HepG2 (cell line): ENCODE results near the gene ATF6. TPM values are rescaled to one million over a fixed set of nuclear protein-coding genes. Genes with fewer than 3 reads are reported as not detected.

ENCODE experiments used
- ATAC-seq: fragments of 200-7000 bp; cut with Tn5 transposase; 3 replicates; pipeline ENCODE4 v1.9.1; 2020; ENCODE audit warnings: mild to moderate bottlenecking, moderate library complexity
- BruUV-seq: library from RNA; stranded (reverse); fragments of 400-500 nt; replicated peaks from 2 replicates; lab custom pipeline; 2021; lab: Mats Ljungman, UMichigan
- CTCF ChIA-PET: fragments of 300-600 bp; formaldehyde crosslinking; extraction: SDS; loops from one replicate; lab custom pipeline; 2021; ENCODE audit warnings: low total read pairs, inconsistent platforms, low intra/inter-chr PET ratio; lab: Yijun Ruan, JAX
- POLR2A ChIA-PET: fragments of 350-600 bp; sonication (Branson Sonifier 250); formaldehyde crosslinking; loops from one replicate; lab custom pipeline; 2020; ENCODE audit warnings: antibody characterized with exemption, inconsistent platforms; lab: Yijun Ruan, JAX
- DNase-seq: peaks from one replicate; pipeline ENCODE4 v3.0.0-alpha.2; 2015; ENCODE audit warnings: low spot score
- FAIRE-seq: peaks from 3 replicates; lab custom pipeline; 2011; peaks lifted over from hg19 to GRCh38; lab: Jason Lieb, UNC
- H2AFZ ChIP-seq: one replicate; pipeline ENCODE4 v1.6.1; 2011; ENCODE audit warnings: low read length, inconsistent platforms
- H3K27ac ChIP-seq: fragments of 300-600 bp; 3 replicates; pipeline ENCODE4 v1.8.0; 2011; ENCODE audit warnings: mixed run types, mild to moderate bottlenecking, mixed read lengths, low read length, inconsistent platforms; ENCODE audit not compliant: insufficient read depth; ENCODE audit errors: extremely low read length
- H3K27me3 ChIP-seq, 2 experiments: fragments of 200-600 bp in 1 of 2; 2 replicates in 1 of 2; 3 replicates in 1 of 2; pipeline versions ENCODE4 v1.6.0 to v1.8.0; 2011; ENCODE audit warnings: low read length in 2 of 2, mild to moderate bottlenecking in 2 of 2, moderate library complexity in 2 of 2, inconsistent platforms in 1 of 2; ENCODE audit not compliant: insufficient read depth in 2 of 2, control insufficient read depth in 1 of 2
- H3K36me3 ChIP-seq, 2 experiments: fragments of 200-600 bp in 1 of 2; replicated peaks in 1 of 2; 2 replicates in 1 of 2; 3 replicates in 1 of 2; pipeline versions ENCODE4 v1.5.1 to v1.8.0; 2011; ENCODE audit warnings: low read length in 2 of 2, inconsistent platforms in 1 of 2; ENCODE audit not compliant: insufficient read depth in 2 of 2, control insufficient read depth in 1 of 2
- H3K4me1 ChIP-seq: 2 replicates; pipeline ENCODE4 v1.5.1; 2012; ENCODE audit warnings: low read length, inconsistent platforms; ENCODE audit not compliant: insufficient read depth
- H3K4me2 ChIP-seq: 2 replicates; pipeline ENCODE4 v1.6.0; 2011; ENCODE audit warnings: low read depth, low read length, inconsistent platforms
- H3K4me3 ChIP-seq, 3 experiments: fragments of 200-600 bp in 1 of 3; sonication (generic), shearing (Covaris generic) in 1 of 3; replicated peaks in 1 of 3; 2 replicates each; pipeline ENCODE4 v1.5.1; 2011 to 2016; ENCODE audit warnings: low read length in 3 of 3, inconsistent platforms in 2 of 3, low read depth in 2 of 3, mild to moderate bottlenecking in 2 of 3, control low read depth in 1 of 3, mixed read lengths in 1 of 3; ENCODE audit not compliant: insufficient read depth in 1 of 3
- H3K79me2 ChIP-seq: one replicate; pipeline ENCODE4 v1.6.1; 2011; ENCODE audit warnings: low read length, inconsistent platforms; ENCODE audit not compliant: insufficient read depth
- H3K9ac ChIP-seq: 2 replicates; pipeline ENCODE4 v1.6.0; 2011; ENCODE audit warnings: mild to moderate bottlenecking, low read depth, low read length, inconsistent platforms; ENCODE audit not compliant: insufficient read depth
- H3K9me3 ChIP-seq: 2 replicates; pipeline ENCODE4 v1.5.1; 2012; ENCODE audit warnings: mild to moderate bottlenecking, low read length
- H4K20me1 ChIP-seq: 2 replicates; pipeline ENCODE4 v1.6.0; 2011; ENCODE audit warnings: inconsistent platforms, mild to moderate bottlenecking, low read length, moderate library complexity; ENCODE audit not compliant: insufficient read depth
- EZH2 ChIP-seq: conservative IDR thresholded peaks from 2 replicates; pipeline ENCODE4 v1.6.1; 2012; ENCODE audit warnings: mild to moderate bottlenecking, low read depth, low read length, moderate library complexity
- KDM5B ChIP-seq: sonication (generic); formaldehyde crosslinking; IDR thresholded peaks from 2 replicates; pipeline ENCODE4 v1.4.0; 2020; ENCODE audit warnings: missing genetic modification reagents, mild to moderate bottlenecking, borderline replicate concordance
- RNF2 ChIP-seq: fragments of 450-650 bp; conservative IDR thresholded peaks from 2 replicates; pipeline ENCODE4 v1.6.1; 2016; ENCODE audit warnings: low read depth
- SALL1 ChIP-seq: sonication (generic); formaldehyde crosslinking; IDR thresholded peaks from 2 replicates; pipeline ENCODE4 v1.8.0; 2022; ENCODE audit warnings: mild to moderate bottlenecking, missing genetic modification reagents
- SRY ChIP-seq: sonication (generic); formaldehyde crosslinking; IDR thresholded peaks from 2 replicates; pipeline ENCODE4 v1.8.0; 2022; ENCODE audit warnings: mild to moderate bottlenecking, missing genetic modification reagents
- TBL1XR1 ChIP-seq: fragments of 150-350 bp; IDR thresholded peaks from 2 replicates; pipeline ENCODE4 v1.6.1; 2014; ENCODE audit warnings: borderline replicate concordance, low read length; ENCODE audit not compliant: partially characterized antibody
- TCF7L2 ChIP-seq: IDR thresholded peaks from 2 replicates; pipeline ENCODE4 v1.6.1; 2011; ENCODE audit warnings: mild to moderate bottlenecking, low read depth, low read length, moderate library complexity
- ZNF572 ChIP-seq: sonication (generic); formaldehyde crosslinking; IDR thresholded peaks from 2 replicates; pipeline ENCODE4 v1.5.1; 2020; ENCODE audit warnings: mild to moderate bottlenecking, missing genetic modification reagents
- WGBS: methylation state at CpG from one replicate; pipeline ENCODE4 v1.1.6; 2017; ENCODE audit warnings: low lambda C conversion rate; 5-methylcytosine and 5-hydroxymethylcytosine counted together
- in situ Hi-C: cut with HindIII; loops from 2 replicates; pipeline ENCODE4 v1.10.0; 2017; ENCODE audit warnings: low pct_unique_long_range_greater_than_20kb; ENCODE audit not compliant: extremely low pct_ligation_motif_present
- intact Hi-C: fragments of 100-400 bp; cut with micrococcal nuclease; formaldehyde crosslinking; loops from one replicate; pipeline ENCODE4 v1.10.0; 2022; ENCODE audit not compliant: unreplicated experiment
- polyA plus RNA-seq, 8 experiments: library from polyadenylated mRNA; depleted of rRNA in 3 of 8; stranded (reverse) in 7 of 8; unstranded in 1 of 8; fragments of >200 nt; fragmentation: Illumina TruSeq in 4 of 8; extraction: Trizol in 4 of 8; gene quantifications; 2 replicates each; pipeline versions ENCODE4 v1.2.1 to v1.2.3, GENCODE V29; 2011 to 2016; ENCODE audit warnings: low read depth in 4 of 8, missing spikeins in 1 of 8, mixed read lengths in 1 of 8; ENCODE audit not compliant: insufficient read depth in 1 of 8
- total RNA-seq, 5 experiments: library from RNA; depleted of rRNA; stranded (reverse); fragments of >200 nt; fragmentation: Illumina TruSeq; extraction: Trizol; gene quantifications; 2 replicates each; pipeline ENCODE4 v1.2.3, GENCODE V29; 2016; ENCODE audit warnings: low read depth in 1 of 5
- TF ChIP-seq, protein P1 (sequence below): sonication (generic); formaldehyde crosslinking; IDR thresholded peaks from 2 replicates; pipeline ENCODE4 v1.5.1; 2020; ENCODE audit warnings: mild to moderate bottlenecking, missing genetic modification reagents
- TF ChIP-seq, protein P2 (sequence below): sonication (generic); formaldehyde crosslinking; IDR thresholded peaks from 2 replicates; pipeline ENCODE4 v1.4.0; 2020; ENCODE audit warnings: missing genetic modification reagents, borderline replicate concordance
- TF ChIP-seq, protein P3 (sequence below): sonication (generic); formaldehyde crosslinking; IDR thresholded peaks from 2 replicates; pipeline ENCODE4 v1.4.0; 2020; ENCODE audit warnings: missing genetic modification reagents
- TF ChIP-seq, protein P4 (sequence below): sonication (generic); formaldehyde crosslinking; IDR thresholded peaks from 2 replicates; pipeline ENCODE4 v1.4.0; 2020; ENCODE audit warnings: missing genetic modification reagents, mild to moderate bottlenecking, borderline replicate concordance
- TF ChIP-seq, protein P5 (sequence below): sonication (generic); formaldehyde crosslinking; IDR thresholded peaks from 2 replicates; pipeline ENCODE4 v1.8.0; 2022; ENCODE audit warnings: low read depth, missing genetic modification reagents

Gene ATF6
- total and polyA plus RNA-seq, 2 of the 13 experiments (the other 11 are each of a cell fraction or from before 2014, with no cell fraction given): 13.2 to 14.5 TPM

DNA sequence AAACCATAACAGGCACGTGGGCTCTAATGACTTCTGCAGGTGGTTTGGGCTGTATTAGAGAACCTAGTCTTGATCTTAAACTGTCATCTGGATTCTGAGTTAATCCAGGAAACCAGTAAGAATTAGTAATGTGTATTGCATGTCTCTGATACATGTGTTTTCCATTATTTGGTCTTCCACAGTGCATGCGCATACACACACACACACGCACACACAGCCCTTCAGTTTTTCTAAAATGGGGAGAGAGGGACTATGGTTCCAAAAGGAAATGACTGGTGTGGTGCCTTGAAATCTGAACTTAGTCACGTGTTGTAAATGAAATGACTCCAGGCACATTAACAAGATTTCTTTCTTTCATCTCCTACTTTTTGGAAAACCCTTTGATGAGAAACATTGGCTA is 190.0 kb downstream of the ATF6 start (continued):
- TF ChIP-seq, protein P1, sequence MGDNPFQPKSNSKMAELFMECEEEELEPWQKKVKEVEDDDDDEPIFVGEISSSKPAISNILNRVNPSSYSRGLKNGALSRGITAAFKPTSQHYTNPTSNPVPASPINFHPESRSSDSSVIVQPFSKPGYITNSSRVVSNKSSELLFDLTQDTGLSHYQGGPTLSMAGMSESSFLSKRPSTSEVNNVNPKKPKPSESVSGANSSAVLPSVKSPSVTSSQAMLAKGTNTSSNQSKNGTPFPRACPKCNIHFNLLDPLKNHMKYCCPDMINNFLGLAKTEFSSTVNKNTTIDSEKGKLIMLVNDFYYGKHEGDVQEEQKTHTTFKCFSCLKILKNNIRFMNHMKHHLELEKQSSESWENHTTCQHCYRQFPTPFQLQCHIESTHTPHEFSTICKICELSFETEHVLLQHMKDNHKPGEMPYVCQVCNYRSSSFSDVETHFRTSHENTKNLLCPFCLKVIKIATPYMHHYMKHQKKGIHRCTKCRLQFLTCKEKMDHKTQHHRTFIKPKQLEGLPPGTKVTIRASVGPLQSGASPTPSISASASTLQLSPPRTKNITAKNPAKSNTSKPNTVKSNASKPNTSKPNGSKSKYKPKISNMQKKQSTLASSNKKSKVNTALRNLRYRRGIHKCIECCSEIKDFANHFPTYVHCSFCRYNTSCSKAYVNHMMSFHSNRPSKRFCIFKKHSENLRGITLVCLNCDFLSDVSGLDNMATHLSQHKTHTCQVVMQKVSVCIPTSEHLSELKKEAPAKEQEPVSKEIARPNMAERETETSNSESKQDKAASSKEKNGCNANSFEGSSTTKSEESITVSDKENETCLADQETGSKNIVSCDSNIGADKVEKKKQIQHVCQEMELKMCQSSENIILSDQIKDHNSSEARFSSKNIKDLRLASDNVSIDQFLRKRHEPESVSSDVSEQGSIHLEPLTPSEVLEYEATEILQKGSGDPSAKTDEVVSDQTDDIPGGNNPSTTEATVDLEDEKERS (CRISPR knock-in tag): no peak
- no peak for TF ChIP-seq SALL1 (CRISPR knock-in tag)

DNA sequence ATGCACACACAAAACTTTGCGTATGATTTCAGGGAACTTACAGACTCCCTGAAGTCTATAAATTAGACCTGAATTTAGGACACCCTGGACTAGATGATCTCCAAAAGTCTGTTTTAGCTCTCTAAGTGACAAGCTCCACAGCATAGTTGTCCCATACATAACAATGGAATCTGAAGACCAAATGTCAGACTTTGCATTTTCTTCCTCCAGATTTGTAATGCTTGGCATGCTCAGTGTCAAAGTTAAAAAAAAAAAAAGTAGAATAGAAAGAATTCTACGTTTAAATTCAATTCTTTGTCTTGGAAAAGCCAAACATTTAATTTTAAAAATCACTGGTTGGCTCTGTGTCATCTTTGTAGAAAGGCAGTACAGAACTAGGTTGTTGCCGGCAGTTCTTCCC is 190.8 kb downstream of the ATF6 start:
- DNase-seq (no peak), FAIRE-seq (no peak), ATAC-seq (no peak)
- H3K27me3 ChIP-seq: no peaks in the 10 kb centered on the region
- no peak overlapping the region for H3K4me2 ChIP-seq
- no peaks in the 10 kb centered on the region for H4K20me1 ChIP-seq
- H3K4me1 ChIP-seq: no peaks in the 10 kb centered on the region
- H3K27ac ChIP-seq: no peak overlapping the region
- BruUV-seq: no TSS peak
- H3K79me2 ChIP-seq: no peaks in the 10 kb centered on the region
- intact Hi-C loops (no loop called here), in situ Hi-C loops (no loop called here)
- WGBS: 85% methylated on average over 3 of the region's 3 CpGs
- no peak overlapping the region for H2AFZ ChIP-seq
- H3K4me3 ChIP-seq: no peak overlapping the region
- H3K36me3 ChIP-seq: peaks cover 0 to 13% of the 10 kb centered on the region in 2 experiments; a peak in 3 of 5 replicates
- H3K9me3 ChIP-seq: no peaks in the 10 kb centered on the region
- POLR2A ChIA-PET: no interaction called here
- H3K9ac ChIP-seq: no peak overlapping the region
- CTCF ChIA-PET: no interaction called here
- TF ChIP-seq, protein P2, sequence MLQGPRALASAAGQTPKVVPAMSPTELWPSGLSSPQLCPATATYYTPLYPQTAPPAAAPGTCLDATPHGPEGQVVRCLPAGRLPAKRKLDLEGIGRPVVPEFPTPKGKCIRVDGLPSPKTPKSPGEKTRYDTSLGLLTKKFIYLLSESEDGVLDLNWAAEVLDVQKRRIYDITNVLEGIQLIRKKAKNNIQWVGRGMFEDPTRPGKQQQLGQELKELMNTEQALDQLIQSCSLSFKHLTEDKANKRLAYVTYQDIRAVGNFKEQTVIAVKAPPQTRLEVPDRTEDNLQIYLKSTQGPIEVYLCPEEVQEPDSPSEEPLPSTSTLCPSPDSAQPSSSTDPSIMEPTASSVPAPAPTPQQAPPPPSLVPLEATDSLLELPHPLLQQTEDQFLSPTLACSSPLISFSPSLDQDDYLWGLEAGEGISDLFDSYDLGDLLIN: no peak
- TF ChIP-seq, protein P3, sequence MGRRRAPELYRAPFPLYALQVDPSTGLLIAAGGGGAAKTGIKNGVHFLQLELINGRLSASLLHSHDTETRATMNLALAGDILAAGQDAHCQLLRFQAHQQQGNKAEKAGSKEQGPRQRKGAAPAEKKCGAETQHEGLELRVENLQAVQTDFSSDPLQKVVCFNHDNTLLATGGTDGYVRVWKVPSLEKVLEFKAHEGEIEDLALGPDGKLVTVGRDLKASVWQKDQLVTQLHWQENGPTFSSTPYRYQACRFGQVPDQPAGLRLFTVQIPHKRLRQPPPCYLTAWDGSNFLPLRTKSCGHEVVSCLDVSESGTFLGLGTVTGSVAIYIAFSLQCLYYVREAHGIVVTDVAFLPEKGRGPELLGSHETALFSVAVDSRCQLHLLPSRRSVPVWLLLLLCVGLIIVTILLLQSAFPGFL (CRISPR knock-in tag): no peak
- TF ChIP-seq EZH2: no peak
- TF ChIP-seq RNF2: no peak
- TF ChIP-seq, protein P4, sequence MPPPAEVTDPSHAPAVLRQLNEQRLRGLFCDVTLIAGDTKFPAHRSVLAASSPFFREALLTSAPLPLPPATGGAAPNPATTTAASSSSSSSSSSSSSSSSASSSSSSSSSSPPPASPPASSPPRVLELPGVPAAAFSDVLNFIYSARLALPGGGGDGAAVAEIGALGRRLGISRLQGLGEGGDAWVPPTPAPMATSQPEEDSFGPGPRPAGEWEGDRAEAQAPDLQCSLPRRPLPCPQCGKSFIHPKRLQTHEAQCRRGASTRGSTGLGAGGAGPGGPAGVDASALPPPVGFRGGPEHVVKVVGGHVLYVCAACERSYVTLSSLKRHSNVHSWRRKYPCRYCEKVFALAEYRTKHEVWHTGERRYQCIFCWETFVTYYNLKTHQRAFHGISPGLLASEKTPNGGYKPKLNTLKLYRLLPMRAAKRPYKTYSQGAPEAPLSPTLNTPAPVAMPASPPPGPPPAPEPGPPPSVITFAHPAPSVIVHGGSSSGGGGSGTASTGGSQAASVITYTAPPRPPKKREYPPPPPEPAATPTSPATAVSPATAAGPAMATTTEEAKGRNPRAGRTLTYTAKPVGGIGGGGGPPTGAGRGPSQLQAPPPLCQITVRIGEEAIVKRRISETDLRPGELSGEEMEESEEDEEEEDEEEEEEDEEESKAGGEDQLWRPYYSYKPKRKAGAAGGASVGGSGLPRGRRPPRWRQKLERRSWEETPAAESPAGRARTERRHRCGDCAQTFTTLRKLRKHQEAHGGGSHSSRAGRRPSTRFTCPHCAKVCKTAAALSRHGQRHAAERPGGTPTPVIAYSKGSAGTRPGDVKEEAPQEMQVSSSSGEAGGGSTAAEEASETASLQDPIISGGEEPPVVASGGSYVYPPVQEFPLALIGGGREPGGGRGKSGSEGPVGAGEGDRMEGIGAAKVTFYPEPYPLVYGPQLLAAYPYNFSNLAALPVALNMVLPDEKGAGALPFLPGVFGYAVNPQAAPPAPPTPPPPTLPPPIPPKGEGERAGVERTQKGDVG: no peak
- no peak for TF ChIP-seq KDM5B
- TF ChIP-seq ZNF572 (CRISPR knock-in tag): no peak
- TF ChIP-seq TBL1XR1: no peak
- TF ChIP-seq SRY (CRISPR knock-in tag): no peak
- TF ChIP-seq, protein P5, sequence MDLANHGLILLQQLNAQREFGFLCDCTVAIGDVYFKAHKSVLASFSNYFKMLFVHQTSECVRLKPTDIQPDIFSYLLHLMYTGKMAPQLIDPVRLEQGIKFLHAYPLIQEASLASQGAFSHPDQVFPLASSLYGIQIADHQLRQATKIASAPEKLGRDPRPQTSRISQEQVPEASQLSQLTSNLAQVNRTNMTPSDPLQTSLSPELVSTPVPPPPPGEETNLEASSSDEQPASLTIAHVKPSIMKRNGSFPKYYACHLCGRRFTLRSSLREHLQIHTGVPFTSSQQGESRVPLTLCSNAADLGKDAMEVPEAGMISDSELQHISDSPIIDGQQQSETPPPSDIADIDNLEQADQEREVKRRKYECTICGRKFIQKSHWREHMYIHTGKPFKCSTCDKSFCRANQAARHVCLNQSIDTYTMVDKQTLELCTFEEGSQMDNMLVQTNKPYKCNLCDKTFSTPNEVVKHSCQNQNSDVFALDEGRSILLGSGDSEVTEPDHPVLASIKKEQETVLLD: no peak
- TF ChIP-seq TCF7L2: no peak
